Fibroblast of lung (primary cell): ENCODE data around the gene CLIP4.

Source experiments
- CTCF ChIP-seq, 2 donors: IDR thresholded peaks in 1 of 2; conservative IDR thresholded peaks in 1 of 2; 1 replicate in 1 of 2; 2 replicates in 1 of 2; pipeline ENCODE4 v1.5.1; 2011 to 2012; ENCODE audit warnings: low read length in 2 of 2, control low read depth in 1 of 2, inconsistent platforms in 1 of 2, low read depth in 1 of 2, mild to moderate bottlenecking in 1 of 2
- EZH2 ChIP-seq: IDR thresholded peaks from 2 replicates; pipeline ENCODE4 v1.5.1; 2012; ENCODE audit warnings: low read length, control low read depth, mild to moderate bottlenecking; ENCODE audit errors: missing control alignments

- TF ChIP-seq CTCF (conservative IDR thresholded peaks at IDR 0.05 in 1 of 2, IDR thresholded peaks at IDR 0.05 in 1 of 2; ENCODE audit: low read depth in 1 of 2, low read length in 2 of 2) (no peak), EZH2 (no peak)
Measured at GRCh38 chr2:29072251-29072650, 43.0 kb upstream of the CLIP4 start.
